Suprapubic skin (tissue), 4 donors: Measurements from ENCODE around the gene FSTL4.

Experiments
- CTCF ChIP-seq, 2 donors: fragments of 200-600 bp in 1 of 2; fragments of 450-650 bp in 1 of 2; sonication (generic) in 1 of 2; IDR thresholded peaks; one replicate each; pipeline ENCODE4 v1.5.1; 2016 to 2019; ENCODE audit warnings: antibody characterized with exemption in 2 of 2, mild to moderate bottlenecking in 1 of 2, moderate library complexity in 1 of 2
- EP300 ChIP-seq: sonication (generic); formaldehyde crosslinking; IDR thresholded peaks from one replicate; pipeline ENCODE4 v1.6.1; 2017; ENCODE audit warnings: antibody characterized with exemption
- POLR2A ChIP-seq, 2 donors: fragments of 450-650 bp; IDR thresholded peaks; one replicate each; pipeline ENCODE4 v1.6.1; 2017; ENCODE audit warnings: antibody characterized with exemption in 2 of 2, mild to moderate bottlenecking in 2 of 2, moderate library complexity in 2 of 2
- POLR2AphosphoS5 ChIP-seq, 3 donors: sonication (generic); formaldehyde crosslinking; IDR thresholded peaks; one replicate each; pipeline ENCODE4 v1.6.1; 2017; ENCODE audit warnings: antibody characterized with exemption in 3 of 3

GRCh38 chr5:133412661-133413060 is 199.7 kb downstream of the FSTL4 start:
- TF ChIP-seq POLR2AphosphoS5 (IDR thresholded peaks at IDR 0.05) (no peak), CTCF (IDR thresholded peaks at IDR 0.05) (no peak), POLR2A (IDR thresholded peaks at IDR 0.05) (no peak), EP300 (no peak)
